ENCODE measurements around the gene RARG. TPM values are rescaled to one million over a fixed set of nuclear protein-coding genes. Genes with fewer than 3 reads are reported as not detected.

Gene RARG
- total and polyA plus RNA-seq, 2 of the 8 experiments (the other 6 are each of a cell fraction or from before 2014, with no cell fraction given), result 68.6 to 68.9 TPM

DNA sequence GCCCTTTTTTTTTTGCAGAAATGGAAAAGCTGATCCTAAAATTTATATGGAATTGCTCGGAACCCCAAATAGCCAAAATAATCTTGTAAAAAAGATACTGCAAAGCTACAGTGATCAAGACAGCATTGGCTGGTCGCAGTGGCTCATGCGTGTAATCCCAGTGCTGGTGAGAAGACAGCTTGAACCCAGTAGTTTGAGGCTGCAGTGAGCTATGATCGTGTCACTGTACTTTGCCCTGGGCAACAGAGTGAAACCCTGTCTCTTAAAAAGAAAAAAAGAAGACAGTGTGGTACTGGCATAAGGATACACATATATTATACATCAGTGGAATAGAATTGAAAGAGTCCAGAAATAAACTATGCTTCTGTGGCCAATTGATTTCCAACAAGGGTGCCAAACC is 30.4 kb downstream of the RARG start (continued):
- TF ChIP-seq, protein P1, sequence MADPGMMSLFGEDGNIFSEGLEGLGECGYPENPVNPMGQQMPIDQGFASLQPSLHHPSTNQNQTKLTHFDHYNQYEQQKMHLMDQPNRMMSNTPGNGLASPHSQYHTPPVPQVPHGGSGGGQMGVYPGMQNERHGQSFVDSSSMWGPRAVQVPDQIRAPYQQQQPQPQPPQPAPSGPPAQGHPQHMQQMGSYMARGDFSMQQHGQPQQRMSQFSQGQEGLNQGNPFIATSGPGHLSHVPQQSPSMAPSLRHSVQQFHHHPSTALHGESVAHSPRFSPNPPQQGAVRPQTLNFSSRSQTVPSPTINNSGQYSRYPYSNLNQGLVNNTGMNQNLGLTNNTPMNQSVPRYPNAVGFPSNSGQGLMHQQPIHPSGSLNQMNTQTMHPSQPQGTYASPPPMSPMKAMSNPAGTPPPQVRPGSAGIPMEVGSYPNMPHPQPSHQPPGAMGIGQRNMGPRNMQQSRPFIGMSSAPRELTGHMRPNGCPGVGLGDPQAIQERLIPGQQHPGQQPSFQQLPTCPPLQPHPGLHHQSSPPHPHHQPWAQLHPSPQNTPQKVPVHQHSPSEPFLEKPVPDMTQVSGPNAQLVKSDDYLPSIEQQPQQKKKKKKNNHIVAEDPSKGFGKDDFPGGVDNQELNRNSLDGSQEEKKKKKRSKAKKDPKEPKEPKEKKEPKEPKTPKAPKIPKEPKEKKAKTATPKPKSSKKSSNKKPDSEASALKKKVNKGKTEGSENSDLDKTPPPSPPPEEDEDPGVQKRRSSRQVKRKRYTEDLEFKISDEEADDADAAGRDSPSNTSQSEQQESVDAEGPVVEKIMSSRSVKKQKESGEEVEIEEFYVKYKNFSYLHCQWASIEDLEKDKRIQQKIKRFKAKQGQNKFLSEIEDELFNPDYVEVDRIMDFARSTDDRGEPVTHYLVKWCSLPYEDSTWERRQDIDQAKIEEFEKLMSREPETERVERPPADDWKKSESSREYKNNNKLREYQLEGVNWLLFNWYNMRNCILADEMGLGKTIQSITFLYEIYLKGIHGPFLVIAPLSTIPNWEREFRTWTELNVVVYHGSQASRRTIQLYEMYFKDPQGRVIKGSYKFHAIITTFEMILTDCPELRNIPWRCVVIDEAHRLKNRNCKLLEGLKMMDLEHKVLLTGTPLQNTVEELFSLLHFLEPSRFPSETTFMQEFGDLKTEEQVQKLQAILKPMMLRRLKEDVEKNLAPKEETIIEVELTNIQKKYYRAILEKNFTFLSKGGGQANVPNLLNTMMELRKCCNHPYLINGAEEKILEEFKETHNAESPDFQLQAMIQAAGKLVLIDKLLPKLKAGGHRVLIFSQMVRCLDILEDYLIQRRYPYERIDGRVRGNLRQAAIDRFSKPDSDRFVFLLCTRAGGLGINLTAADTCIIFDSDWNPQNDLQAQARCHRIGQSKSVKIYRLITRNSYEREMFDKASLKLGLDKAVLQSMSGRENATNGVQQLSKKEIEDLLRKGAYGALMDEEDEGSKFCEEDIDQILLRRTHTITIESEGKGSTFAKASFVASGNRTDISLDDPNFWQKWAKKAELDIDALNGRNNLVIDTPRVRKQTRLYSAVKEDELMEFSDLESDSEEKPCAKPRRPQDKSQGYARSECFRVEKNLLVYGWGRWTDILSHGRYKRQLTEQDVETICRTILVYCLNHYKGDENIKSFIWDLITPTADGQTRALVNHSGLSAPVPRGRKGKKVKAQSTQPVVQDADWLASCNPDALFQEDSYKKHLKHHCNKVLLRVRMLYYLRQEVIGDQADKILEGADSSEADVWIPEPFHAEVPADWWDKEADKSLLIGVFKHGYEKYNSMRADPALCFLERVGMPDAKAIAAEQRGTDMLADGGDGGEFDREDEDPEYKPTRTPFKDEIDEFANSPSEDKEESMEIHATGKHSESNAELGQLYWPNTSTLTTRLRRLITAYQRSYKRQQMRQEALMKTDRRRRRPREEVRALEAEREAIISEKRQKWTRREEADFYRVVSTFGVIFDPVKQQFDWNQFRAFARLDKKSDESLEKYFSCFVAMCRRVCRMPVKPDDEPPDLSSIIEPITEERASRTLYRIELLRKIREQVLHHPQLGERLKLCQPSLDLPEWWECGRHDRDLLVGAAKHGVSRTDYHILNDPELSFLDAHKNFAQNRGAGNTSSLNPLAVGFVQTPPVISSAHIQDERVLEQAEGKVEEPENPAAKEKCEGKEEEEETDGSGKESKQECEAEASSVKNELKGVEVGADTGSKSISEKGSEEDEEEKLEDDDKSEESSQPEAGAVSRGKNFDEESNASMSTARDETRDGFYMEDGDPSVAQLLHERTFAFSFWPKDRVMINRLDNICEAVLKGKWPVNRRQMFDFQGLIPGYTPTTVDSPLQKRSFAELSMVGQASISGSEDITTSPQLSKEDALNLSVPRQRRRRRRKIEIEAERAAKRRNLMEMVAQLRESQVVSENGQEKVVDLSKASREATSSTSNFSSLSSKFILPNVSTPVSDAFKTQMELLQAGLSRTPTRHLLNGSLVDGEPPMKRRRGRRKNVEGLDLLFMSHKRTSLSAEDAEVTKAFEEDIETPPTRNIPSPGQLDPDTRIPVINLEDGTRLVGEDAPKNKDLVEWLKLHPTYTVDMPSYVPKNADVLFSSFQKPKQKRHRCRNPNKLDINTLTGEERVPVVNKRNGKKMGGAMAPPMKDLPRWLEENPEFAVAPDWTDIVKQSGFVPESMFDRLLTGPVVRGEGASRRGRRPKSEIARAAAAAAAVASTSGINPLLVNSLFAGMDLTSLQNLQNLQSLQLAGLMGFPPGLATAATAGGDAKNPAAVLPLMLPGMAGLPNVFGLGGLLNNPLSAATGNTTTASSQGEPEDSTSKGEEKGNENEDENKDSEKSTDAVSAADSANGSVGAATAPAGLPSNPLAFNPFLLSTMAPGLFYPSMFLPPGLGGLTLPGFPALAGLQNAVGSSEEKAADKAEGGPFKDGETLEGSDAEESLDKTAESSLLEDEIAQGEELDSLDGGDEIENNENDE (IDR thresholded peaks at IDR 0.05; ENCODE audit: insufficient replicate concordance, low read length), result no peak
- TF ChIP-seq EZH2 (IDR thresholded peaks at IDR 0.05; ENCODE audit: low read depth, low read length, severe bottlenecking) (no peak), TAF7 (optimal IDR thresholded peaks at IDR 0.05; ENCODE audit: borderline replicate concordance, low read depth, low read length) (no peak), CEBPB (IDR thresholded peaks at IDR 0.05; ENCODE audit: low read depth, low read length) (no peak), RAD21 (IDR thresholded peaks at IDR 0.05 in 1 of 2, conservative IDR thresholded peaks at IDR 0.05 in 1 of 2; ENCODE audit: low read depth in 2 of 2, low read length in 2 of 2) (no peak), RBBP5 (IDR thresholded peaks at IDR 0.05; ENCODE audit: borderline replicate concordance, low read depth, low read length) (no peak), FOSL1 (IDR thresholded peaks at IDR 0.05; ENCODE audit: insufficient read depth, low read depth, low read length) (no peak), NRF1 (IDR thresholded peaks at IDR 0.05; ENCODE audit: low read depth, low read length) (no peak), CTBP2 (IDR thresholded peaks at IDR 0.05; ENCODE audit: borderline replicate concordance, insufficient read depth, insufficient read length, low read length) (no peak), SIX5 (IDR thresholded peaks at IDR 0.05; ENCODE audit: low read depth, low read length) (no peak), HDAC2 (IDR thresholded peaks at IDR 0.05; ENCODE audit: borderline replicate concordance in 1 of 2, low read depth in 2 of 2, low read length in 2 of 2) (no peak)
